H9 (cell line): Measurements from ENCODE around the gene CD79A. TPM values are rescaled to one million over a fixed set of nuclear protein-coding genes. Genes with fewer than 3 reads are reported as not detected.

Source experiments
- DNase-seq: peaks from one replicate; pipeline ENCODE4 v3.0.0-alpha.2; 2017
- H2AFZ ChIP-seq: one replicate; pipeline ENCODE4 v1.6.1; 2013; ENCODE audit warnings: mild to moderate bottlenecking, low read length, control low read depth, moderate library complexity
- H2AK5ac ChIP-seq: 2 replicates; pipeline ENCODE4 v1.6.1; 2013; ENCODE audit warnings: low read length, control low read depth, mixed read lengths; ENCODE audit not compliant: insufficient read length
- H2BK120ac ChIP-seq: one replicate; pipeline ENCODE4 v1.6.1; 2013; ENCODE audit warnings: low read depth, mild to moderate bottlenecking, low read length, control low read depth, inconsistent platforms; ENCODE audit not compliant: poor library complexity, severe bottlenecking
- H2BK12ac ChIP-seq: 2 replicates; pipeline ENCODE4 v1.6.1; 2013; ENCODE audit warnings: low read length, control low read depth, mixed read lengths, low read depth; ENCODE audit not compliant: insufficient read length
- H2BK15ac ChIP-seq: 2 replicates; pipeline ENCODE4 v1.6.1; 2013; ENCODE audit warnings: low read depth, low read length, control low read depth
- H2BK20ac ChIP-seq: one replicate; pipeline ENCODE4 v1.6.1; 2013; ENCODE audit warnings: low read depth, mild to moderate bottlenecking, low read length, control low read depth, inconsistent platforms; ENCODE audit not compliant: poor library complexity, severe bottlenecking
- H2BK5ac ChIP-seq: 2 replicates; pipeline ENCODE4 v1.6.1; 2013; ENCODE audit warnings: low read length, control low read depth, mixed read lengths; ENCODE audit not compliant: insufficient read length
- H3K14ac ChIP-seq: 2 replicates; pipeline ENCODE4 v1.6.1; 2013; ENCODE audit warnings: low read length, control low read depth; ENCODE audit not compliant: insufficient read depth
- H3K18ac ChIP-seq: 2 replicates; pipeline ENCODE4 v1.6.1; 2013; ENCODE audit warnings: low read depth, mild to moderate bottlenecking, mixed read lengths, low read length, control low read depth; ENCODE audit not compliant: insufficient read length
- H3K23ac ChIP-seq: 2 replicates; pipeline ENCODE4 v1.6.1; 2013; ENCODE audit warnings: low read length, control low read depth, mixed read lengths, low read depth; ENCODE audit not compliant: insufficient read length
- H3K23me2 ChIP-seq: 2 replicates; pipeline ENCODE4 v1.6.1; 2013; ENCODE audit warnings: low read depth, mild to moderate bottlenecking, mixed read lengths, low read length, control low read depth; ENCODE audit not compliant: insufficient read length, poor library complexity, severe bottlenecking
- H3K27ac ChIP-seq: 2 replicates; pipeline ENCODE4 v1.5.1; 2013; ENCODE audit warnings: low read length, control low read depth, mixed read lengths, low read depth; ENCODE audit not compliant: insufficient read length
- H3K27me3 ChIP-seq: 2 replicates; pipeline ENCODE4 v1.6.1; 2013; ENCODE audit warnings: low read length, control low read depth, inconsistent platforms; ENCODE audit not compliant: insufficient read depth
- H3K4ac ChIP-seq: 2 replicates; pipeline ENCODE4 v1.6.1; 2013; ENCODE audit warnings: low read depth, mild to moderate bottlenecking, control low read depth, inconsistent platforms, low read length, moderate library complexity
- H3K4me1 ChIP-seq: 2 replicates; pipeline ENCODE4 v1.6.1; 2013; ENCODE audit warnings: low read length, control low read depth, inconsistent platforms; ENCODE audit not compliant: insufficient read depth
- H3K4me2 ChIP-seq: 2 replicates; pipeline ENCODE4 v1.6.1; 2013; ENCODE audit warnings: low read length, control low read depth, mixed read lengths; ENCODE audit not compliant: insufficient read length, insufficient read depth
- H3K56ac ChIP-seq: 2 replicates; pipeline ENCODE4 v1.6.1; 2013; ENCODE audit warnings: low read depth, mild to moderate bottlenecking, mixed read lengths, low read length, control low read depth; ENCODE audit not compliant: insufficient read length
- H3K79me1 ChIP-seq: 2 replicates; pipeline ENCODE4 v1.6.1; 2013; ENCODE audit warnings: low read depth, mild to moderate bottlenecking, moderate library complexity, low read length, control low read depth, inconsistent platforms; ENCODE audit not compliant: insufficient read depth, poor library complexity, severe bottlenecking
- H3K79me2 ChIP-seq: 2 replicates; pipeline ENCODE4 v1.6.1; 2013; ENCODE audit warnings: low read length, control low read depth, inconsistent platforms; ENCODE audit not compliant: insufficient read depth
- H3K9ac ChIP-seq: 2 replicates; pipeline ENCODE4 v1.6.1; 2013; ENCODE audit warnings: low read length, control low read depth, mixed read lengths; ENCODE audit not compliant: insufficient read length; ENCODE audit errors: extremely low read depth
- H3K9me3 ChIP-seq: one replicate; pipeline ENCODE4 v1.6.1; 2013; ENCODE audit warnings: low read depth, low read length, inconsistent platforms; ENCODE audit not compliant: control insufficient read depth
- H3T11ph ChIP-seq: one replicate; pipeline ENCODE4 v1.6.1; 2013; ENCODE audit warnings: mild to moderate bottlenecking, low read length, control low read depth, inconsistent platforms
- H4K20me1 ChIP-seq: one replicate; pipeline ENCODE4 v1.6.1; 2013; ENCODE audit not compliant: control insufficient read depth, insufficient read length, insufficient read depth
- H4K5ac ChIP-seq: 2 replicates; pipeline ENCODE4 v1.6.1; 2013; ENCODE audit warnings: low read depth, mild to moderate bottlenecking, mixed read lengths, low read length, control low read depth; ENCODE audit not compliant: insufficient read length
- H4K8ac ChIP-seq: replicated peaks from 2 replicates; pipeline ENCODE4 v1.6.1; 2013; ENCODE audit warnings: low read length, control low read depth, mixed read lengths, low read depth; ENCODE audit not compliant: insufficient read length
- H4K91ac ChIP-seq: 2 replicates; pipeline ENCODE4 v1.6.1; 2013; ENCODE audit warnings: low read depth, mild to moderate bottlenecking, moderate library complexity, mixed read lengths, low read length, control low read depth; ENCODE audit not compliant: insufficient read length
- H3K27ac Mint-ChIP-seq, 3 experiments: 2 replicates in 2 of 3; 3 replicates in 1 of 3; pipeline ENCODE4 v1.8.0; 2020 to 2021; ENCODE audit warnings: mixed read lengths in 3 of 3, mild to moderate bottlenecking in 1 of 3, moderate library complexity in 1 of 3
- H3K27me3 Mint-ChIP-seq: 2 replicates; pipeline ENCODE4 v1.8.0; 2021; ENCODE audit warnings: low read depth, mild to moderate bottlenecking, moderate library complexity, mixed read lengths
- H3K36me3 Mint-ChIP-seq, 3 experiments: 2 replicates in 2 of 3; 3 replicates in 1 of 3; pipeline ENCODE4 v1.8.0; 2020 to 2021; ENCODE audit warnings: low read depth in 3 of 3, mixed read lengths in 3 of 3; ENCODE audit not compliant: insufficient read depth in 1 of 3
- H3K4me1 Mint-ChIP-seq, 2 experiments: 2 replicates each; pipeline ENCODE4 v1.8.0; 2020; ENCODE audit warnings: mixed read lengths in 2 of 2
- H3K4me3 Mint-ChIP-seq, 2 experiments: 2 replicates in 1 of 2; 3 replicates in 1 of 2; pipeline ENCODE4 v1.8.0; 2020 to 2021; ENCODE audit warnings: mild to moderate bottlenecking in 2 of 2, mixed read lengths in 2 of 2, moderate library complexity in 1 of 2
- H3K9me3 Mint-ChIP-seq, 2 experiments: 2 replicates in 1 of 2; 3 replicates in 1 of 2; pipeline ENCODE4 v1.8.0; 2020; ENCODE audit warnings: mild to moderate bottlenecking in 2 of 2, mixed read lengths in 2 of 2, moderate library complexity in 1 of 2
- CTCF ChIP-seq: fragments of 200-600 bp; sonication (generic); conservative IDR thresholded peaks from 3 replicates; pipeline ENCODE4 v1.8.0; 2021; ENCODE audit warnings: antibody characterized with exemption, mild to moderate bottlenecking
- WGBS: extraction: QIAGEN DNeasy Blood & Tissue Kit; methylation state at CpG from one replicate; pipeline ENCODE4 v1.1.7; 2013; ENCODE audit warnings: missing lambda C conversion rate, low lambda C conversion rate, mixed read lengths; ENCODE audit not compliant: insufficient read length; ENCODE audit errors: extremely low coverage; 5-methylcytosine and 5-hydroxymethylcytosine counted together
- total RNA-seq: library from RNA; stranded (reverse); gene quantifications from 2 replicates; pipeline ENCODE4 v1.2.1, GENCODE V29; 2021

Gene CD79A
- total RNA-seq, 1 experiment from 2014 or later, result 0.22 TPM

- Histone ChIP-seq H3K79me1 (peaks cover 17% of the 10 kb centered on the region), H2BK120ac (no peak overlapping the region), H3K27ac (no peak overlapping the region), H3K79me2 (peaks cover 29% of the 10 kb centered on the region), H3K4ac (no peak overlapping the region), H4K8ac (no peak overlapping the region), H3K23ac (no peak overlapping the region), H3K9me3 (no peaks in the 10 kb centered on the region), H3K18ac (no peak overlapping the region), H2BK20ac (no peak overlapping the region), H3K14ac (no peak overlapping the region), H3K4me1 (no peaks in the 10 kb centered on the region; the same call in 1 of the 2 replicates), H4K5ac (no peak overlapping the region), H2AFZ (no peak overlapping the region), H2BK12ac (no peak overlapping the region), H2AK5ac (no peak overlapping the region), H3K56ac (no peak overlapping the region), H2BK15ac (no peak overlapping the region), H4K91ac (no peak overlapping the region), H3K4me2 (peak overlapping the region; percentile 90), H3T11ph (no peak overlapping the region), H3K27me3 (no peaks in the 10 kb centered on the region), H4K20me1 (no peaks in the 10 kb centered on the region), H2BK5ac (no peak overlapping the region), H3K9ac (peak overlapping the region; percentile 99), H3K23me2 (peaks cover 9% of the 10 kb centered on the region)
- H3K36me3 Mint-ChIP-seq, result peaks cover 48 to 57% (median 55%) of the 10 kb centered on the region in 3 experiments
- peaks cover 35 to 44% of the 10 kb centered on the region in 2 experiments for H3K4me1 Mint-ChIP-seq
- peaks cover 8% of the 10 kb centered on the region for H3K27me3 Mint-ChIP-seq
- no peak for DNase-seq
- peak overlapping the region; percentile 84 to 96 for H3K4me3 Mint-ChIP-seq
- no peaks in the 10 kb centered on the region; a peak in 1 of 5 replicates for H3K9me3 Mint-ChIP-seq
- no peak for TF ChIP-seq CTCF
- H3K27ac Mint-ChIP-seq, result peak overlapping the region; percentile 94 to 99 (median 97)
- WGBS, result no CpG with 5 or more reads among the region's 9 CpGs
Measured at GRCh38 chr19:41861116-41861768, 15.8 kb upstream of the CD79A start.
